ENCODE measurements around the gene ATF7IP.

- TF ChIP-seq CTCF (IDR thresholded peaks at IDR 0.05; ENCODE audit: low read depth, low read length), result peak; percentile 44
- TF ChIP-seq EZH2phosphoT487 (IDR thresholded peaks at IDR 0.05; ENCODE audit: low read depth), result no peak
Measured at GRCh38 chr12:14416658-14417057, 51.2 kb downstream of the ATF7IP start.

Data from OCI-LY3 (cell line).